PC-3 (cell line): Measurements from ENCODE around the gene WAC. TPM values are rescaled to one million over a fixed set of nuclear protein-coding genes. Genes with fewer than 3 reads are reported as not detected.

Source experiments
- ATAC-seq: fragments of 200-7000 bp; cut with Tn5 transposase; 2 replicates; pipeline ENCODE4 v1.9.1; 2020; ENCODE audit warnings: mild to moderate bottlenecking, moderate library complexity
- BruUV-seq: library from RNA; stranded (reverse); fragments of 400-500 nt; replicated peaks from 2 replicates; lab custom pipeline; 2021; lab: Mats Ljungman, UMichigan
- CTCF ChIA-PET: fragments of 300-600 bp; sonication (Branson Sonifier 250); formaldehyde crosslinking; loops from one replicate; lab custom pipeline; 2022; ENCODE audit warnings: antibody characterized with exemption; lab: Charles Lee
- POLR2A ChIA-PET: fragments of 300-600 bp; sonication (Branson Sonifier 250); formaldehyde crosslinking; loops from one replicate; lab custom pipeline; 2022; ENCODE audit warnings: antibody characterized with exemption; ENCODE audit not compliant: unreplicated experiment; lab: Charles Lee
- DNase-seq: peaks from one replicate; pipeline ENCODE4 v3.0.0-alpha.2; 2015
- H2AFZ ChIP-seq: fragments of 300-600 bp; sonication (generic); 2 replicates; pipeline ENCODE4 v1.6.0; 2016; ENCODE audit warnings: antibody characterized with exemption, low read length
- H3F3A ChIP-seq: fragments of 300-600 bp; sonication (generic); one replicate; pipeline ENCODE4 v1.6.0; 2017; ENCODE audit warnings: antibody characterized with exemption, low read length, control low read depth, mild to moderate bottlenecking; ENCODE audit not compliant: unreplicated experiment
- H3K27ac ChIP-seq: fragments of 300-600 bp; sonication (generic); 2 replicates; pipeline ENCODE4 v1.5.1; 2016; ENCODE audit warnings: mild to moderate bottlenecking, low read length
- H3K27me3 ChIP-seq: fragments of 300-600 bp; sonication (generic); 2 replicates; pipeline ENCODE4 v1.6.1; 2016; ENCODE audit warnings: low read length, mixed read lengths
- H3K36me3 ChIP-seq: fragments of 300-600 bp; sonication (generic); 2 replicates; pipeline ENCODE4 v1.6.1; 2016; ENCODE audit warnings: low read depth, mixed run types, low read length, mixed read lengths
- H3K4me1 ChIP-seq: fragments of 300-600 bp; sonication (generic); 2 replicates; pipeline ENCODE4 v1.5.1; 2016; ENCODE audit warnings: low read length; ENCODE audit not compliant: insufficient read depth
- H3K4me2 ChIP-seq: fragments of 300-600 bp; sonication (generic); 2 replicates; pipeline ENCODE4 v1.6.0; 2016; ENCODE audit warnings: low read length
- H3K4me3 ChIP-seq: fragments of 300-600 bp; sonication (generic); 2 replicates; pipeline ENCODE4 v1.5.1; 2016; ENCODE audit warnings: mild to moderate bottlenecking, low read length, mixed read lengths
- H3K79me2 ChIP-seq: fragments of 300-600 bp; sonication (generic); 2 replicates; pipeline ENCODE4 v1.6.1; 2017; ENCODE audit warnings: low read length, mixed read lengths
- H3K9ac ChIP-seq: fragments of 300-600 bp; sonication (generic); 2 replicates; pipeline ENCODE4 v1.6.0; 2016; ENCODE audit warnings: mild to moderate bottlenecking, low read length
- H3K9me2 ChIP-seq: fragments of 300-600 bp; sonication (generic); replicated peaks from 2 replicates; pipeline ENCODE4 v1.6.1; 2016; ENCODE audit warnings: mixed run types, low read length, mixed read lengths
- H3K9me3 ChIP-seq: fragments of 300-600 bp; sonication (generic); 2 replicates; pipeline ENCODE4 v1.6.1; 2016; ENCODE audit warnings: low read length, mixed read lengths
- H4K20me1 ChIP-seq: fragments of 300-600 bp; sonication (generic); 2 replicates; pipeline ENCODE4 v1.6.1; 2016; ENCODE audit warnings: low read length, mixed read lengths
- CTCF ChIP-seq: fragments of 300-600 bp; sonication (generic); conservative IDR thresholded peaks from 2 replicates; pipeline ENCODE4 v1.5.1; 2017; ENCODE audit warnings: antibody characterized with exemption, low read depth, mild to moderate bottlenecking, low read length
- EZH2 ChIP-seq: fragments of 300-600 bp; sonication (generic); IDR thresholded peaks from one replicate; pipeline ENCODE4 v1.6.1; 2017; ENCODE audit warnings: antibody characterized with exemption, mild to moderate bottlenecking, low read length; ENCODE audit not compliant: unreplicated experiment
- EZH2phosphoT487 ChIP-seq: fragments of 300-600 bp; sonication (generic); IDR thresholded peaks from 2 replicates; pipeline ENCODE4 v1.6.1; 2018; ENCODE audit warnings: mild to moderate bottlenecking, antibody characterized with exemption, low read length, borderline replicate concordance
- intact Hi-C: fragments of 100-400 bp; cut with micrococcal nuclease; formaldehyde crosslinking; loops from 2 replicates; pipeline ENCODE4 v1.9.0; 2023
- total RNA-seq: library from RNA; depleted of rRNA; stranded (reverse); fragments of >200 nt; gene quantifications from 2 replicates; pipeline ENCODE4 v1.2.3, GENCODE V29; 2014

Gene WAC
- total RNA-seq, 1 experiment from 2014 or later, result 49.2 TPM

GRCh38 chr10:28594406-28594805 is 61.5 kb downstream of the WAC start:
- peaks cover 51% of the 10 kb centered on the region for H3K36me3 ChIP-seq
- POLR2A ChIA-PET, result no interaction called here

GRCh38 chr10:28595613-28596012 is 62.7 kb downstream of the WAC start:
- H3K4me2 ChIP-seq, result no peak overlapping the region
- H3F3A ChIP-seq, result no peaks in the 10 kb centered on the region
- H3K9ac ChIP-seq, result no peak overlapping the region
- no peaks in the 10 kb centered on the region for H3K9me3 ChIP-seq
- peaks cover 9% of the 10 kb centered on the region; the same call in 1 of the 2 replicates for H3K4me1 ChIP-seq
- DNase-seq (no peak), ATAC-seq (no peak)
- POLR2A ChIA-PET, result no interaction called here
- H3K4me3 ChIP-seq, result no peak overlapping the region
- no peak overlapping the region for H2AFZ ChIP-seq
- TF ChIP-seq EZH2phosphoT487 (no peak), EZH2 (no peak), CTCF (no peak)
- intact Hi-C loops, result no loop called here
- H3K27ac ChIP-seq, result no peak overlapping the region
- BruUV-seq, result no TSS peak
- CTCF ChIA-PET, result no interaction called here
- peaks cover 80% of the 10 kb centered on the region for H3K79me2 ChIP-seq
- H3K27me3 ChIP-seq, result no peaks in the 10 kb centered on the region
- H3K36me3 ChIP-seq, result peaks cover 42% of the 10 kb centered on the region
- peaks cover 28% of the 10 kb centered on the region; the same call in 1 of the 2 replicates for H4K20me1 ChIP-seq
- H3K9me2 ChIP-seq, result no peaks in the 10 kb centered on the region

More at GRCh38 chr10:28594406-28594805, 61.5 kb downstream of the WAC start:
- Histone ChIP-seq H2AFZ (no peak overlapping the region), H3K27me3 (no peaks in the 10 kb centered on the region), H3K9me2 (no peaks in the 10 kb centered on the region), H3K4me2 (no peak overlapping the region), H4K20me1 (peaks cover 28% of the 10 kb centered on the region; the same call in 1 of the 2 replicates), H3K4me1 (peaks cover 9% of the 10 kb centered on the region; the same call in 1 of the 2 replicates), H3K9ac (no peak overlapping the region), H3F3A (no peaks in the 10 kb centered on the region), H3K79me2 (peaks cover 74% of the 10 kb centered on the region), H3K27ac (no peak overlapping the region), H3K9me3 (no peaks in the 10 kb centered on the region), H3K4me3 (no peak overlapping the region)
- DNase-seq (no peak), ATAC-seq (no peak)
- intact Hi-C loops, result no loop called here
- CTCF ChIA-PET, result no interaction called here
- BruUV-seq, result no TSS peak
- TF ChIP-seq EZH2phosphoT487 (no peak), CTCF (no peak), EZH2 (no peak)

- H3K4me1 ChIP-seq, result no peaks in the 10 kb centered on the region
- no peak for DNase-seq
- H3K9ac ChIP-seq, result no peak overlapping the region
- H4K20me1 ChIP-seq, result 0 out of 2 replicates have a peak, but pooled peaks cover 6% of the 10 kb centered on the region
- H3K9me2 ChIP-seq, result no peaks in the 10 kb centered on the region
- H3K79me2 ChIP-seq, result peaks cover 83% of the 10 kb centered on the region
- H3K27ac ChIP-seq, result no peak overlapping the region
- ChIA-PET POLR2A (no interaction called here), CTCF (no interaction called here)
- no peak for ATAC-seq
- H3F3A ChIP-seq, result no peaks in the 10 kb centered on the region
- BruUV-seq, result no TSS peak
- H3K9me3 ChIP-seq, result no peaks in the 10 kb centered on the region
- no peak overlapping the region for H3K4me2 ChIP-seq
- H2AFZ ChIP-seq, result no peak overlapping the region
- H3K4me3 ChIP-seq, result no peak overlapping the region
- intact Hi-C loops, result no loop called here
- peaks cover 25% of the 10 kb centered on the region for H3K36me3 ChIP-seq
- TF ChIP-seq EZH2phosphoT487 (no peak), CTCF (no peak), EZH2 (no peak)
- no peaks in the 10 kb centered on the region for H3K27me3 ChIP-seq
These were observed 67.1 kb downstream of the WAC start for GRCh38 chr10:28600056-28600455.
